ENCODE results near the gene TVP23A.
"Not testable (repeated sequence)": the region's sequence is repeated elsewhere in the genome, so short reads cannot be mapped to it uniquely, and the experiment has no call there.

The TVP23A gene

GRCh38 chr16:10835281-10835931 lies 16.8 kb upstream of the TVP23A start:
- no peak for DNase-seq (ENCODE audit: low spot score)

GRCh38 chr16:10834766-10835165 lies 16.2 kb upstream of the TVP23A start:
- DNase-seq (ENCODE audit: low spot score): no peak

GRCh38 chr16:10834130-10834529 lies 15.5 kb upstream of the TVP23A start:
- no peak for DNase-seq (ENCODE audit: low spot score)

GRCh38 chr16:10833271-10833670 lies 14.7 kb upstream of the TVP23A start:
- no peak for DNase-seq (ENCODE audit: low spot score)

GRCh38 chr16:10831894-10832886 lies 13.6 kb upstream of the TVP23A start:
- no peak for DNase-seq (ENCODE audit: low spot score)

GRCh38 chr16:10830240-10830639 lies 11.6 kb upstream of the TVP23A start:
- DNase-seq (ENCODE audit: low spot score): not testable (repeated sequence)

- DNase-seq (ENCODE audit: low spot score): not testable (repeated sequence)
Measured at GRCh38 chr16:10829390-10830098, 10.9 kb upstream of the TVP23A start.

- no peak for DNase-seq (ENCODE audit: low spot score)
Measured at GRCh38 chr16:10828851-10829366, 10.3 kb upstream of the TVP23A start.

GRCh38 chr16:10827691-10828341 lies 9.2 kb upstream of the TVP23A start:
- DNase-seq (ENCODE audit: low spot score): no peak

GRCh38 chr16:10824111-10824893 lies 5.7 kb upstream of the TVP23A start:
- no peak for DNase-seq (ENCODE audit: low spot score)

GRCh38 chr16:10822702-10823101 lies 4.1 kb upstream of the TVP23A start:
- DNase-seq (ENCODE audit: low spot score): no peak

GRCh38 chr16:10820546-10820945 lies 2.0 kb upstream of the TVP23A start:
- DNase-seq (ENCODE audit: low spot score): no peak

GRCh38 chr16:10817514-10817913 lies 1.1 kb downstream of the TVP23A start:
- no peak for DNase-seq (ENCODE audit: low spot score)

- no peak for DNase-seq (ENCODE audit: low spot score)
Measured at GRCh38 chr16:10813099-10813455, 5.5 kb downstream of the TVP23A start.

GRCh38 chr16:10812312-10813098 lies 6.1 kb downstream of the TVP23A start:
- DNase-seq (ENCODE audit: low spot score): no peak

- no peak for DNase-seq (ENCODE audit: low spot score)
Measured at GRCh38 chr16:10809706-10810105, 8.9 kb downstream of the TVP23A start.

GRCh38 chr16:10808850-10809249 lies 9.7 kb downstream of the TVP23A start:
- DNase-seq (ENCODE audit: low spot score): no peak

GRCh38 chr16:10808218-10808617 lies 10.4 kb downstream of the TVP23A start:
- DNase-seq (ENCODE audit: low spot score): no peak

- DNase-seq (ENCODE audit: low spot score): no peak
Measured at GRCh38 chr16:10806698-10807097, 11.9 kb downstream of the TVP23A start.

GRCh38 chr16:10805334-10805733 lies 13.3 kb downstream of the TVP23A start:
- no peak for DNase-seq (ENCODE audit: low spot score)

Data from RKO (cell line).